SU-DHL-6 (cell line): ENCODE results near the gene SHKBP1.

ENCODE experiments used
- H2AFZ ChIP-seq: fragments of 200-600 bp; sonication (generic); 2 replicates; pipeline ENCODE4 v1.6.1; 2014; ENCODE audit warnings: low read depth, mild to moderate bottlenecking, moderate library complexity, mixed read lengths, antibody characterized with exemption, low read length; ENCODE audit not compliant: severe bottlenecking
- H3F3A ChIP-seq: fragments of 200-600 bp; shearing (Covaris generic); 2 replicates; pipeline ENCODE4 v1.6.0; 2016; ENCODE audit warnings: antibody characterized with exemption, mild to moderate bottlenecking; ENCODE audit not compliant: insufficient read depth
- H3K27ac ChIP-seq: fragments of 200-600 bp; sonication (generic); 2 replicates; pipeline ENCODE4 v1.5.1; 2016; ENCODE audit warnings: low read depth, mild to moderate bottlenecking, low read length, moderate library complexity, mixed read lengths
- H3K27me3 ChIP-seq: fragments of 200-600 bp; sonication (generic), shearing (Covaris generic); 2 replicates; pipeline ENCODE4 v1.6.0; 2014; ENCODE audit warnings: mild to moderate bottlenecking, low read length
- H3K36me3 ChIP-seq: fragments of 200-600 bp; sonication (generic); 2 replicates; pipeline ENCODE4 v1.6.1; 2014; ENCODE audit warnings: mild to moderate bottlenecking, low read length, mixed read lengths
- H3K4me2 ChIP-seq: fragments of 300-600, 200-600 bp; shearing (Covaris generic), sonication (generic); 2 replicates; pipeline ENCODE4 v1.6.0; 2014; ENCODE audit warnings: low read length, low read depth, mild to moderate bottlenecking; ENCODE audit not compliant: poor library complexity, severe bottlenecking
- H3K4me3 ChIP-seq: fragments of 200-600 bp; sonication (generic); 2 replicates; pipeline ENCODE4 v1.5.1; 2014; ENCODE audit warnings: antibody characterized with exemption, low read length, mild to moderate bottlenecking, mixed read lengths; ENCODE audit not compliant: insufficient read depth, poor library complexity, severe bottlenecking
- H3K79me2 ChIP-seq: fragments of 200-600 bp; sonication (generic); 2 replicates; pipeline ENCODE4 v1.6.1; 2014; ENCODE audit warnings: mild to moderate bottlenecking, low read length, moderate library complexity; ENCODE audit not compliant: insufficient read depth
- H3K9ac ChIP-seq: fragments of 200-600 bp; sonication (generic); 2 replicates; pipeline ENCODE4 v1.7.0; 2014; ENCODE audit warnings: mild to moderate bottlenecking, low read length
- H3K9me2 ChIP-seq: fragments of 200-600 bp; sonication (generic); replicated peaks from 2 replicates; pipeline ENCODE4 v1.6.1; 2014; ENCODE audit warnings: low read length; ENCODE audit not compliant: insufficient read depth
- H3K9me3 ChIP-seq: fragments of 200-600 bp; sonication (generic); 2 replicates; pipeline ENCODE4 v1.6.1; 2014; ENCODE audit warnings: low read length, mixed read lengths; ENCODE audit not compliant: insufficient read depth
- H4K20me1 ChIP-seq: fragments of 200-600 bp; sonication (generic); 2 replicates; pipeline ENCODE4 v1.6.1; 2014; ENCODE audit warnings: low read depth, mild to moderate bottlenecking, antibody characterized with exemption, low read length, moderate library complexity, mixed read lengths
- CTCF ChIP-seq: fragments of 200-600 bp; sonication (generic); IDR thresholded peaks from one replicate; pipeline ENCODE4 v1.5.1; 2017; ENCODE audit warnings: antibody characterized with exemption, mild to moderate bottlenecking, low read length, moderate library complexity; ENCODE audit not compliant: insufficient read depth, poor library complexity, severe bottlenecking
- EZH2phosphoT487 ChIP-seq: fragments of 200-600 bp; sonication (generic), shearing (Covaris generic); conservative IDR thresholded peaks from 2 replicates; pipeline ENCODE4 v1.6.1; 2018; ENCODE audit warnings: mild to moderate bottlenecking, antibody characterized with exemption, low read length, moderate library complexity, mixed read lengths

The SHKBP1 gene

GRCh38 chr19:40612831-40613689, 36.4 kb downstream of the SHKBP1 start:
- Histone ChIP-seq H3K4me2 (peak overlapping the region; percentile 84), H3F3A (0 out of 2 replicates have a peak, but pooled peaks cover 6% of the 10 kb centered on the region), H3K27ac (0 out of 2 replicates have a peak overlapping the region, but pooled peaks have one; percentile 37), H3K27me3 (no peaks in the 10 kb centered on the region), H3K79me2 (no peaks in the 10 kb centered on the region), H3K4me3 (peak overlapping the region; percentile 72), H3K9me3 (no peaks in the 10 kb centered on the region), H3K9ac (no peak overlapping the region), H3K9me2 (no peaks in the 10 kb centered on the region), H4K20me1 (no peaks in the 10 kb centered on the region), H2AFZ (peak overlapping the region; percentile 93), H3K36me3 (no peaks in the 10 kb centered on the region)
- no peak for TF ChIP-seq EZH2phosphoT487
- no peak for TF ChIP-seq CTCF

- Histone ChIP-seq H3K9me3 (no peaks in the 10 kb centered on the region), H4K20me1 (no peaks in the 10 kb centered on the region), H3K9ac (peak overlapping the region; percentile 67), H3K4me3 (peak overlapping the region; percentile 72), H3K36me3 (no peaks in the 10 kb centered on the region), H3F3A (0 out of 2 replicates have a peak, but pooled peaks cover 6% of the 10 kb centered on the region), H3K27ac (peak overlapping the region; percentile 37), H3K27me3 (no peaks in the 10 kb centered on the region), H2AFZ (peak overlapping the region; percentile 93), H3K9me2 (no peaks in the 10 kb centered on the region), H3K4me2 (peak overlapping the region; percentile 84), H3K79me2 (no peaks in the 10 kb centered on the region)
- TF ChIP-seq CTCF: no peak
- TF ChIP-seq EZH2phosphoT487: no peak
These were observed 37.3 kb downstream of the SHKBP1 start for GRCh38 chr19:40613690-40614621.

- Histone ChIP-seq H4K20me1 (no peaks in the 10 kb centered on the region), H3K27me3 (no peaks in the 10 kb centered on the region), H3K9ac (peak overlapping the region; percentile 67), H3K4me2 (peak overlapping the region; percentile 84), H2AFZ (peak overlapping the region; percentile 93), H3K9me2 (no peaks in the 10 kb centered on the region), H3K79me2 (no peaks in the 10 kb centered on the region), H3F3A (0 out of 2 replicates have a peak, but pooled peaks cover 6% of the 10 kb centered on the region), H3K4me3 (peak overlapping the region; percentile 72), H3K9me3 (no peaks in the 10 kb centered on the region), H3K27ac (no peak overlapping the region), H3K36me3 (no peaks in the 10 kb centered on the region)
- TF ChIP-seq CTCF (no peak), EZH2phosphoT487 (no peak)
These were observed 38.1 kb downstream of the SHKBP1 start for GRCh38 chr19:40614622-40615411.
